Stimulated activated CD4-positive, alpha-beta T cell treated with anti-CD3 and anti-CD28 coated beads, TNF-alpha, amount 100 ng/mL, for 1 hour (primary cell): ENCODE data around the gene ZCCHC14.
"Not testable (repeated sequence)": the region's sequence is repeated elsewhere in the genome, so short reads cannot be mapped to it uniquely, and the experiment has no call there.

Source experiments
- DNase-seq, 3 donors: peaks; one replicate each; pipeline ENCODE4 v3.0.0-alpha.2; 2020; ENCODE audit warnings: low read depth in 3 of 3, low spot score in 1 of 3

The ZCCHC14 gene

DNA sequence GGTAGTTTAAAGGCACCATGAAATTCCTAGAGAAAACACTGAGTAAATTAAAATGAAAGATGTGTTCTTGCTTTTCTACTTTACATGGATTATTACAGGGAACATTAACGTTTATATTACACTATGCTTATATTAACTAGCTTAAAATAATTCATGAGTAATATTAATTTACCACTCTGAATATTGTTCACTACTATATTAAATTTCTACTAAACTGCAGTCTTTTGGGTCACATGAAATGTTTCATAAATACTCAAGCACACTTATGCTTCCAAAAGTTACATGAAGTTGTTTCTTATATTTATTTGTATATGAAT, 104.0 kb downstream of the ZCCHC14 start:
- no peak for DNase-seq

DNA sequence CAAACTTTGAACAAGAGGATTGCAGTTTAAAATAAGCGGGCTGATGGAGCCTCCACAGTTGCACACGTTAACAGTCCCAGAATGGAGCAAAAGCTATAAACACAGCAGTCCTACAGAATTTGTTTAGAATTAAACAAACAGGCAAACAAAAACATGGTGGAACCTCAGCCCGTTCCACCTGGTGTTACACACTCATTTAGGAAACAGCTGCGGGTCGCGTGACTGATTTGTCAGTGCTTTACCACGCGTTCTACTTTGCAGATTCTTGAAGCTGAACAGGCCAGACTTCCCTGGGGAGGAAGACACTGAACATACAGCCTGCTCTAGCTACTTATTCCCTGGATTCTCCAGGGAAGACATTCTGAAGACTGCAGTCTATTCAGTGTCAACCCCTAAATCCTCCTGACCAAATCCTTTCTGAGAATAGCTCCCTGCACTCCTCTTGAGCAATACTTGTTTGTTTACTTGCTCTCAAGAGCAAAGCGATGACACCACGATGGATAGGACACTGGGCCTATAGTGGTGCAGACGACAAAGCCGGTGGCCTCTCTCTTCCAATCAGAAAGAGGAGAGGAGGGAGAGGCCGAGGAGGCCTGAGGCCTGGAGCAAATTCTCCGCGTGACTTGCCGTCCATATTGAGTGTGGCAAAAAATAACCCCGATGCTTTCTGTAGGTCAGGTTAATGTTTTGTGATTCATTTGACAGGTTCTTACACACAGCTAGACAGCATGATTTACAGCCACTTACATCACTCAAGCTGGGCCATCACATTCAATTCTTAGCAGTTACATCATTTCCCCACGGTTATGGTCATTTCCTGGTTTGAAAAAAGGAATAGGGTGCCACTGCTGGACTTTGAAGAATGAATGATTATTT, 104.6 kb downstream of the ZCCHC14 start:
- peak; percentile 58 to 71 (median 71) for DNase-seq

DNA sequence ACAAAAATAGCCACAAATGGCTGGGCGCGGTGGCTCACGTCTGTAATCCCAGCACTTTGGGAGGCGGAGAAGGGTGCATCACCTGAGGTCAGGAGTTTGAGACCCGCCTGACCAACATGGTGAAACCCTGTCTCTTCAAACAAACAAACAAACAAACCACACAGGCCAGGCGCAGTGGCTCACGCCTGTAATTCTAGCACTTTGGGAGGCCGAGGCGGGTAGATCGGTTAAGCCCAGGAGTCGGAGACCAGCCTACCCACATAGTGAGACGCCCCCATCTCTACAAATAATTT, 108.0 kb downstream of the ZCCHC14 start:
- not testable (repeated sequence) for DNase-seq

DNA sequence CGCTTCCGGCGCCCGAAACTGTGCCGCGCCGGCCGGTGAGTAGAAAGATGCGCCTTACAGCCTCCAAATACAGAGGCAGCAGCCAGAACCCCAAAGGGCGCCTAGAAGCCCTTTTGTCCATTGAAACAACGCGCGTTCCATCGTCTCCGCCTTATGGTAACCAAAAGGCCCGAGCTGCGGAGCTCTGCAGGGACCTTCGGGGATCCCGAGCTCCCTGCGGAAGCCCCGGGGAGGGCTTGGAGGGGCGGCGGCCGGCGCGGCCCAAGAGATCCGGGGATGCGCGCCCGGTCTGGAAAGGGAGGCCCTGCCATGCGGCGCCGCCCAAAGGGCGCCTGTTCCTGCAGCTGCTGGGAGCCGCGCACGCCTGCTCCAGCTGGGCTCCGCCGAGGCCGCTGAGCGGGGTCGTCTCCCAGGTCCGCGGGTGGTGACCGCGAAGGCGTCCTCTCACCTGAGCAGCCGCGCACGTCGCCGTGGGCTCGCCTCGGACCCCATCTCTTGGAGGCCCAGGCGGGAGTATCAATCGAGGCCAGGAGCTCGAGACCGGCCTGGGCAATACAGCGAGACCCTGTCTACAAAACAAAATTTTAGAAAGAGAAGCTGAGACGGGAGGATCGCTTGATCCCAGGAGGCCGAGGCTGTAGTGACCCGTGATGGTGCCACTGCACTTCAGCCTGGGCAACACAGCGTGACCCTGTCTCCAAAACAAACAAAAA, 108.5 kb downstream of the ZCCHC14 start:
- DNase-seq: no peak

DNA sequence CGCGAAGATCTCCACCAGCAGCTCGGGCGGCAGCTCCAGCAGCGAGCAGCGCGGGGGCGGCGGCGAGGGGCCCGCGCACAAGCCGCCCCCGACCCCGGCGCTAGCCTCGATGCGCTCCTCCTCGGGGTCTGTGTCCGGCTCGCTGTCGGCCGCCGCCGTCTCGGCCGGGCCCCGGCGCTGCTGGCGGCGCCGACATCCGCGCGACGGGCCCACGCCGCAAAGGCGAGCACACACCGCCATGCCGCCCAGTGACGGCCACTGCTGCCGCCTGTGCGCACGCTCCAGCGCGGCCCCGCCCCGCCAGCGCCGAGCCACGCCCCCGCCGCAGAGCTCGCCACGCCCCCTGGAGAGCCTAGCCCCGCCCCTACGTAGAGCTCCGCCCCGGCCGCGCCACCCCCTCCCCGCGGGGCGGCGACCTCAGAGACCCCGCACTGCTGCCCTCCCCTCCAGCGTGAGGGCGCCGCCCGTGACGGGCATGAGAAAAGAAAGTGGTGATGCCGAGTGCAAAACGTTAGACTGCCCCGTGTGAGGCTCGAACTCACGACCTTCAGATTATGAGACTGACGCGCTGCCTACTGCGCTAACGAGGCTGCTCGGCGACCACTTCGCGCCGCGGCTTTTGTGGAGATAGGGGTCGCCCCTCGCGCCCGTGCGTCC, 109.2 kb downstream of the ZCCHC14 start, which contains the start of gene FBXO31:
Gene FBXO31 (minus strand): TSS at position 272 of the 657 bp plus-strand sequence. CDS start 32 bp downstream, at position 240.
- peak; percentile 79 to 92 (median 88) for DNase-seq

DNA sequence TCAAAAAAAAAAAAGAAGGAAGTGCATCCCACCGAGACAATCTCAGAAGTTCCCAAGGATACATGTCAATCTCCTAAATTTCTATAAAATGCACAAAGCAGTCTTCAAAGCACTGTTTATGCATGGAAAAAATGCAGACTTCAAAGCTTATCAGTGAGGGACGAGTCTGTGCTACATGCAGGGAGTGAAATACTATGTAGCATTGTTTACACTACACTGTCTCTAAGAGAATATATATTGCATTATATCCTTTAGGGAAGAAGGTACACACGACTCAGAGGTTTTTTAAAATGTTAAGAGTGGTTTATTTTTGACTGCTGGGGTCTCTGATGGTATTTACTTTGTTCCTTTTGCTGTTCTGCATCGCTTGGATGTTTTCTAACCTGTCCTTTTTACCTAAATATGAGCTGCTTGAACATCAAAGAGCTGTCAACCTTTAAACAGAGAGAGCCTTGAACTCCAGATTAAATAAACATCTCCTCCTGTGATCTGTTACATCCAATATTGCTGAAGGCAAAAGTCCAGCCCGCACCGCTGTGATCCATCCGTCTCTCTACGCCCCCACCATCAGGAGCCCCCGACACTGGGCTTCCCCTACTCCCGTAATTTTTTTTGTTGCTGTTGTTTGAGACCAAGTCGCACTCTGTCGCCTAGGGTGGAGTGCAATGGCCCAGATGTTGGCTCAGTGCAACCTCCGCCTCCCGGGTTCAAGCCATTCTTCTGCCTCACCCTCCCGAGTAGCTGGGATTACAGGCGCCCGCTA, 110.6 kb downstream of the ZCCHC14 start:
- DNase-seq: no peak

DNA sequence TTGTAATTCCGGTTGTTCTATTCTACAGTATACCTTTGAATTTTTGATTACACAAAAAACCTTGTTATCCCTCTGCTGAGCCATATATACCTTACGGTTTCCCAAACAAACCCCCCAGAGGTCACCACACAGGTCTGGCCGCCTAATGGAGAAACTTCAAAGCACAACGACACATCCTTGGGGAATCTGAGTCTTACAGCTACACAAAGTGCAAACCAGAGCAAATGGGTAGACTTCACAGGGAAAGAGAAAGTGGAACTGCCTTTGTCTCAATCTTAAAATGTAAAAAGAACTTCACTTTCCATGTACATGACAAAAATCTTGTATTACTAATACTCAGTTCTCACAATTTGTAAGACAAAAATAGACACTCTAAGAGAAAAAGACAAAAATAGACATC, 111.9 kb downstream of the ZCCHC14 start:
- DNase-seq: no peak

DNA sequence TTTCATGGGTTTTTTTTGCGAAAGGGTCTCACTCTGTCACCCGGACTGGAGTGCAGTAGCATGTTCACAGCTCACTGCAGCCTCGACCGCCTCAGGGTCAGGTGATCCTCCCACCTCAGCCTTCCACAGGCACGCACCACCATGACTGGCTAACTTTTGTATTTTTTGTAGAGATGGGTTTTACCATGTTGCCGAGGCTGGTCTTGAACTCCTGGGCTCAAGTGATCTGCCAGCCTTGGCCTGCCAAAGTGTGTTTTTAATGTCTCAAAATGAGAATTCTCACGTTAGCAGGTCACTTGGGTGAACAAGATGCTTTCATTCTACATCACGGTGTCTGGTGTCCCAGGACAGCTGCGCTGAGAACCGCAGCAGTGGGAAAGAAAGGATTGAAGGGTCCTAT, 112.4 kb downstream of the ZCCHC14 start:
- no peak for DNase-seq

DNA sequence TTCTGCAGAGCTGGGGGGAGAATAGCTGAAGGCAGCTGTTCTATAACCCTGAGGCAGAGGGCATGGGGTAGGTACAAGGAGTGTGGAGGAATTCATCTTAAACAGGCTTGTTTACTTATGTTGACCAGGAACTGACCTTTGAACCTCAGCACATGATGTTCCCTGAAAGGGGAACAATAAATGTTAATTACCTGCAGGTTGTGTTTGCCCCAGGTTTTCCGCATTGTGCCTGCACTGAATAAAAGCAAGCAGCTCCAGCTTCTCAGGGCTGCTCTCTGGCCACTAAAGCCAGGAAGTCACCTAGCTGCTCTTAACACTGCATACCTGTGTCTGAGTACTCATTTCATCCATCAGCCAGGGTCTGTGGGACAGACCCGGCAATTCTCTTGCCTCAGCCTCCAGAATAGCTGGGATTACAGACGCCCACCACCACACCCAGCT, 113.5 kb downstream of the ZCCHC14 start:
- DNase-seq: not testable (repeated sequence)

DNA sequence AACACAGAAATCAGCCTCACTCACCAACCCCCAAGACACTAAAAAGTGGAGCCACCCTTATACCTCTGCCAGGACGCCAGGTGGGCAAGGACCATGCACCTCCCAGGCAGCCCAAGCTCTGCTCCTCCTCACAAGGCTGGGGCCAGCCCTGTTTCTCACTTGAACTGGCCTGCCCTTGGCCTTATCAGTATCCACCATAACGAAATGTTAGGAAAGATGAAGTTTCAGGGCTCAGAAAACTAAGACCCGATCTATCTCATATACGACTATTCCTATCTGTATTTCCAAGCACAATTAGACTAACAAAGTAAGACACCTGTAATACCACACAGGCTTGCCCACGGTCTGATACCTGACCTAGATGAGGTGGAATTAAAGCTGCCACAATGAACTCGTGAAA, 116.2 kb downstream of the ZCCHC14 start:
- no peak for DNase-seq

DNA sequence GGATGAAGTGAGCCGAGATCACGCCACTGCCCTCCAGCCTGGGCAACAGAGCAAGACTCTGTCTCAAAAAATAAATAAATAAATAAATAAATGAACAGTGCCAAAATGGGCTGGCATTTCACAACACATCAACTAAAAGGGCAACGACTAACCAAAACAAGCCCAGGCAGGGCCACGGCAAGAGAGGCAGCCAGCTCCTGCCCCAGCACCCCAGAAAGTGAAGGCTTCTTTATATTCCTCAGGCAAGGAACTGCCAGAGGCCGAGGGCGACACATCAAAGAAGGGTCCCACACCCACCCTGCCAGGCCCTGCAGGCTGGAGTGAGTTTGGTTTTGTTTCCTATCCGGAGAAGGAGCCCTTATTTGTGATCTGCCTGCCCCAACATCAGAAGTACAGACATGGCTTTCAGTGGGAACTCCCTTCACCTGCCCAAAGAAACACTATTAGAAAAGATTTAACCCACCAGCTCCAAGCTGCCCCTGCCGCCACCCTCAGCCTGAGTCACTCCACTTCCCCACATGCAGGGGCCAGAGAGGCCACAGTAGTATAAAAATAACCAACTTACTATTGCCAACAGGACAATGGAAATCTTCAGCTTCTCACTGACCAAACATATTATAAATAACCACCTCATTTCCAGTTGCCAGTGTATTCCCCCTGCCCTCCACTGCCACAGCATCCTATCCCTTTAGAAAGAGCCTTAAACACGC, 117.2 kb downstream of the ZCCHC14 start:
- no peak for DNase-seq

DNA sequence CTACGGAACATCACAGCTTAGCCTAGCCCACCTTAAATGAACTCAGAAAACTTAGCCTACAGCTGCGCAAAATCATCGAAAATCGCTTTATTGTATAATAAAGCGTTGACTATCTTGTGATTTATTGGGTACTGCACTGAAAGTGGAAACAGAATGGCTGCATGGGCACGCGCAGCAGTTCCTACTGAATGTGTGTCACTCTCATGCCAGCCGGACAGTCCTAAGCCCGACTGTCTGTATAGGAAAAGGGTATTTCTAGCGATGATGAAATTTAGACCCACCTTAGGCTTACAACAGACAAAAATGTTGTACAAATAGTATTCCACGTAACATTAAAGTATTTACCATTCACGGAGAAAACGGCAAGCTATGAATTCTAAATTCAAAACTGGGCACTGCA, 118.5 kb downstream of the ZCCHC14 start:
- no peak for DNase-seq

DNA sequence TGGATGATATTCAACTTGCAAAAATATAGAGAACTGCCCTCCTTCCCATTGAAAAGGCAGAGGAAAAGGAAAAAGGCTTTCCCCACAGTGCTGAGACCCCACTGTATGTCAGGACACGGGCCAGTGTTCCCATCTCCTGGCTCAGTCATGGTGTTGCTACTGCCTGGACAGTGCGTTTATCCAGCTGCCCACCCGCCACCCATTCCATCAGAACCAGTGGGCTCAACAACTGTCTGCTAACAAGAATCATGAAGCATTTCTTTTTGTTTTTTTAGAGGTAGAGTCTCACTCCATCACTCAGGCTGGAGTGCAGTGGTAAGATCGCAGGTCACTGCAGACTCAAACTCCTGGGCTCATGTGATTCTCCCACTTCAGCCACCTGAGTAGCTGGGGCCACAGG, 120.5 kb downstream of the ZCCHC14 start:
- no peak for DNase-seq

DNA sequence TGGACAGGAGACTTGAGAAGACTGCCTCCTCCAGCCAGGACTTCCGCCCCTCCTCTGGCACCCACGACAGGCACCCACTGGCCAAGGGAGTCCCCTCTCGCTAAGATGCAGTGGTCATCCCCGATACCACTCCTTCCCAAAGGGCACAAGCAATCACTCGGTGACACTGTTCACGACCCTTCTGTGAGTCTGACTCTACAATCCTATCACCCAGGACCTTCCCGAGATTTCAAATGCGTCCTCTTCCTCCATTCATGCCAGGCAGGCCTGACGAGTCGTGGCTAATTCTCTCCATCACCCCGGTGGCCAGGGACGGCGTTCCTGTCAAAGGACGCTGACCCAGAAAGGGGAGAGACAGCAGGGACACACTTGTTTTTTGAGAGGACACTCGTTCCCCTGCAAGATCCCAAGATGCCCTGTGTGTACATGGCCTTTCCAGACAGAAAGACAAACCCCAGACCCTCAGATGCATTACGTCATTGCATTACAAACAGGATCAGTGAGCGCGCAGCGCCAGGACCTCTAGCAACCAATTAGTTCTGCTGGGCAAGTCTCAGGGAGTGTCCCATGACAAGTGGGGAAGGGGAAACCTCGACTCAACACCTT, 121.5 kb downstream of the ZCCHC14 start:
- DNase-seq: no peak

DNA sequence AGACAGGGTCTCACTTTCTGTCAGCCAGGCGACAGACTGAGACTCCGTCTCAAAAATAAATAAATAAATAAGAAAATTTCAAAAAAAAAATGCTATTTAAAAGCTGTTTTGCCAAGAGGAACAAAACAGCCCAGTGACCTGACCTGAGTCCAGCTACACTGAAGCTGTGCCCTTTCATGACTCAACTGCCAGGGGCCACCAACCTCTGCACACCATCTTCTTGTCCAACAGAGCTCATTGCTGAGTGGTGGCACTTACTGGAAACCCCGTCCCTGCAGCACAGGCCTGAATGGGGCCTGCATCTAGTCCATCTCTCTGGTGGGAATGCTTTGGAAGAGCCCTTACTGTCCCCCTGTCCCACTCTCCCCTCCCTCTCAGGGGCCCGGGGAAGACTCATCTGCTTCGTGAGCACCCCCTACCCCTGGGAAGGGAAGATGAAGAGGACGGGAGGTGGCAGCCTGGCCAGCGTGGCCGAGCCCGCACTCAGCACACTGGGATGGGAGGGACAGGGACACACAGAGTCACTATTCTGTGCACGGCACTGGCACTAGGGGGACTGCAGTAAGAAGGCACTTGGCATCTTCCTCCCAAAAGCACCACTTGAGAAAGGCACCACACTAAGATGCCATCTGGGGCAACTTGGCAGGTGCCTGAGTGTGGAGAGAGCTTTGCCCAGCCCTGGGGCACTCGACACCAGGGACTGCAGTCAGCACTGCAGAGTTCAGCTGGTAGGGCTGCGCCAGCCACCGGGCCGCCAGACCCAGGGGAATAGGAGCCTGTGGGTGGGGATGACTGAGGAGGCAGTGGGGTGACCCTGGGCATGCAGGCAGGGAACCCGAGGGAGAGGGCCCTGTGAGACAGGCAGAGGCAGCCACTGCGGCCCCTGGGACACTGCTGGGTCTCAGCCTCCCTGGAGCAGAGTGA, 122.8 kb downstream of the ZCCHC14 start:
- no peak for DNase-seq

DNA sequence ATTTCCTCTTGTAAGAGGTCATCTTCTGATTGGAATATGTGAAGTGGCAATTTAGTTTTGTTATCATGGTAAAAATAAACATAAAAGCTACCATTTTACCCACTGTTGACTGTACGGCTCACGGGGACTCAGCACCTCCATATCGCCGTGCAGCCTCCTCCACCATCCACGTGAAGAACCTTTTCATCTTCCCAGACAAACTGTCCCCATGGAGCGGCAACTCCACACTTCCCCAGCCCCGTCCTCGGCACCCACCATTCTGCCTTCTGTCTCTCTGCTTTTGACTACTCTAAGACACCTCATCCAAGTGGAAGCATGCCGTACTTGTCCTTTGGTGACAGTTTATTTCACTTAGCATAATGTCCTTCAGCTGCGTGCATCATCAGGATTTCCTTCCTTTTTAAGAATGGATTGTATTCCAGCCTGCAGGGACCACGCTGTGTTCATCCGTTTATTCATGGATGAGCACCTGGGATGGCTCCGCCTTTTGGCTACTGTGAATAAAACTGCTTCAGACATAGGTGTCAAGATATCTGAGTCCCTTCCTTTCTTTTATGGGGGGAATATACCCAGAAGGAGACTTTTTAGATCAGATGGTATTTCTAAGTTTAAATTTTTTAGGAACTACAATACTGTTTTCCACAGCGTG, 123.6 kb downstream of the ZCCHC14 start:
- DNase-seq: no peak

DNA sequence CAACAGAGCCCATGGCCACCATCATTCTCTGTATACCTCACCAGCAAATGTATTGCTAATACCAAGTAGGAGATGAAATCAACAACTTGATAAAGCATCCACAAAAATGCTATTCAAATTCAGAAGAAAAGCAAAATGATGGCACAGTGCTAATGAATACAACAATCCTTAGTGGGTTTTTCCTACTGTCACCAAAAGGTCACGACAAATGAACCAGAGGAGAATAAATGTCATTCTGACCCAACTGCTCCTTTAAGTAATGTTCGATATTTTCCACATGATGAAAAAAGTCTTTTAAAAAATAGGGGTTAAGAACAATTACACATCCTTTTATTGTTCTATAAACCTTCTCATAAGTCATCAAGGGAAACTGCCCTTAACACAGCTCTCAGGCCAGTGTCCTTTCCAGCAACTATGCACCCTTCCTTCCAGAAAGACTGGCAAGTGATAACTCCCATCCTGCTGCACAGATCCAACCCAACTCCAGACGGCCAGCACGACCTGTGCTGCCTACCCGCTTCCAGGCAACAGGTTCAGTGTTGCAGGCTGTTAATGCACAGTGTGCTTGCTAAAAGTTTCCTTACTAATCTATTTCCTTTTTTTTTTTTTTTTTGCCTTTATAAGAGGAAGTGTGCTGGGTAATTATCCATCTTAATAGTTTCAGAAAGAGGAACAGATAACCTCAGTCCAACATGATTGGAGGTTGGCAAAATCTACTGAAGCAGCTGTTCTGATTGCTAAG, 124.6 kb downstream of the ZCCHC14 start:
- no peak for DNase-seq

DNA sequence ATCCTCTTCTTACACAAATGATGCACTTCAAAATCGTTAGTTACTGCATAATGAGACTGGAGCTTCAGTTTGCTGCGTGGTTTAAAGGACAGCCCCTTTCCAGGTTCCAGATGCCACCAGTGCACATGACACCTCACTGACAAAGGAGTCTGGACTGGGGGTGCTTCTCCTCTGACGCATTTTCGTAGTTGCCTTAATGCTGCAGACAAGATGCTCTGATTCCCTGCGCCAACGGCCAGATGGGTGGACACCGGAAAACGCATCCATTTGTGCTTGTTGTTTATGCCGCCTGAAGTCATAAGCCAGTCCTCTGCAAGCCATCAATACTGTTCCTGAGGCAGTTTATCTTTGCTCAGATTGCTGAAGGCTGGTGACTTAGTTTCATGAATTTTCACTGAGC, 125.3 kb downstream of the ZCCHC14 start:
- DNase-seq: no peak
